GM12872 (cell line): ENCODE results near the gene CCNJL.

Experiments
- CTCF ChIP-seq: IDR thresholded peaks from 3 replicates; pipeline ENCODE4 v1.5.1; 2011; ENCODE audit warnings: low read depth, mild to moderate bottlenecking, low read length, moderate library complexity; ENCODE audit not compliant: insufficient read depth

Gene CCNJL

GRCh38 chr5:160260881-160261815 is 51.2 kb downstream of the CCNJL start:
- TF ChIP-seq CTCF, result no peak

GRCh38 chr5:160260006-160260775 is 52.2 kb downstream of the CCNJL start:
- TF ChIP-seq CTCF, result no peak

- no peak for TF ChIP-seq CTCF
These were observed 53.0 kb downstream of the CCNJL start for GRCh38 chr5:160259341-160259740.

- no peak for TF ChIP-seq CTCF
These were observed 57.7 kb downstream of the CCNJL start for GRCh38 chr5:160254706-160255105.

GRCh38 chr5:160253441-160253840 is 58.9 kb downstream of the CCNJL start:
- TF ChIP-seq CTCF, result no peak

- no peak for TF ChIP-seq CTCF
These were observed 59.4 kb downstream of the CCNJL start for GRCh38 chr5:160252916-160253315.

- TF ChIP-seq CTCF, result no peak
These were observed 60.8 kb downstream of the CCNJL start for GRCh38 chr5:160251406-160252155.
